ENCODE results near the gene DFFA. TPM values are rescaled to one million over a fixed set of nuclear protein-coding genes. Genes with fewer than 3 reads are reported as not detected.

The DFFA gene
- total and polyA plus RNA-seq, 2 donors (not counting 3 experiments of a cell fraction or from before 2014, with no cell fraction given): 30.0 to 44.5 TPM

- ChIA-PET POLR2A (interaction anchor here (0.7 kb wide), 1 partner anchor 28 kb away, joined by 4 read pairs; no protein-coding TSS in a partner anchor), CTCF (interaction anchor here (1.0 to 1.5 kb wide), 2 partner anchors 22 to 42 kb away, joined by 3 read pairs; partner anchors contain the start of gene CENPS)
Observed at GRCh38 chr1:10471411-10472219, 714 bp downstream of the DFFA start.

More at GRCh38 chr1:10471411-10472219, 714 bp downstream of the DFFA start:
- BruUV-seq (replicated peaks): TSS peak; percentile 42
- Histone ChIP-seq H3K9me3 (replicated peaks; ENCODE audit: control insufficient read depth, insufficient read depth, low read length) (no peaks in the 10 kb centered on the region), H4K20me1 (replicated peaks; ENCODE audit: control insufficient read depth, extremely low read depth, insufficient read depth, low read length) (no peaks in the 10 kb centered on the region), H3K36me3 (ENCODE audit: control insufficient read depth in 2 of 2, extremely low read depth in 1 of 2, insufficient read depth in 2 of 2, low read length in 2 of 2) (peaks cover 0 to 5% of the 10 kb centered on the region in 2 experiments), H3K4me3 (replicated peaks in 1 of 3; ENCODE audit: insufficient read depth in 1 of 3, low read depth in 1 of 3, low read length in 3 of 3) (peak overlapping the region; percentile 39 to 81 (median 66)), H3K27ac (ENCODE audit: insufficient read depth, low read depth, low read length) (peak overlapping the region; percentile 25), H3K4me1 (ENCODE audit: control insufficient read depth, extremely low read depth, insufficient read depth, low read length) (peaks cover 8% of the 10 kb centered on the region), H3K27me3 (ENCODE audit: control insufficient read depth in 2 of 2, insufficient read depth in 2 of 2, low read length in 2 of 2) (no peaks in the 10 kb centered on the region), H2AFZ (ENCODE audit: low read depth, low read length) (peak overlapping the region; percentile 79), H3K79me2 (ENCODE audit: control insufficient read depth, insufficient read depth, low read length) (peaks cover 25% of the 10 kb centered on the region), H3K4me2 (ENCODE audit: insufficient read depth, low read length) (peak overlapping the region; percentile 76), H3K9ac (replicated peaks; ENCODE audit: extremely low read depth, insufficient read depth, low read length) (peak overlapping the region; percentile 64), H3K9me1 (replicated peaks; ENCODE audit: control insufficient read depth, extremely low read depth, insufficient read depth, low read length) (no peaks in the 10 kb centered on the region)
- no peak for DNase-seq (ENCODE audit: low read depth, low spot score)
- TF ChIP-seq POLR2A (IDR thresholded peaks at IDR 0.05; ENCODE audit: low read depth, low read length) (no peak), JUN (IDR thresholded peaks at IDR 0.05; ENCODE audit: borderline replicate concordance, insufficient read depth, insufficient read length, low read depth) (no peak), GATA2 (IDR thresholded peaks at IDR 0.05; ENCODE audit: insufficient read depth, insufficient read length, low read depth, low read length) (no peak), CTCF (IDR thresholded peaks at IDR 0.05; ENCODE audit: extremely low read depth in 1 of 2, insufficient read depth in 1 of 2, low read depth in 1 of 2, low read length in 2 of 2) (no peak), POLR2AphosphoS5 (IDR thresholded peaks at IDR 0.05; ENCODE audit: insufficient read depth, low read depth, low read length) (no peak), FOS (IDR thresholded peaks at IDR 0.05; ENCODE audit: borderline replicate concordance, insufficient read depth, low read length) (no peak), EZH2 (IDR thresholded peaks at IDR 0.05; ENCODE audit: borderline replicate concordance, low read depth, low read length, severe bottlenecking) (no peak), MYC (IDR thresholded peaks at IDR 0.05; ENCODE audit: low read depth, low read length) (no peak)
- TF ChIP-seq, protein P1, sequence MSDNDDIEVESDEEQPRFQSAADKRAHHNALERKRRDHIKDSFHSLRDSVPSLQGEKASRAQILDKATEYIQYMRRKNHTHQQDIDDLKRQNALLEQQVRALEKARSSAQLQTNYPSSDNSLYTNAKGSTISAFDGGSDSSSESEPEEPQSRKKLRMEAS (IDR thresholded peaks at IDR 0.05; ENCODE audit: insufficient read depth, insufficient read length): no peak
- dilution Hi-C loops (cut with MboI; ENCODE audit: extremely low pct_ligation_motif_present, low sequenced_read_pairs) (no loop called here), intact Hi-C loops (cut with micrococcal nuclease) (loop anchor here (1.0 kb wide), 2 partner anchors 12 to 41 kb away; partner anchors contain the start of gene CENPS)
- FAIRE-seq: no peak
